HG02885 (cell line): ENCODE measurements around the gene C20orf173.
"Not testable (repeated sequence)": the region's sequence is repeated elsewhere in the genome, so short reads cannot be mapped to it uniquely, and the experiment has no call there.

Experiments
- ATAC-seq: cut with Tn5 transposase; IDR thresholded peaks from one replicate; pipeline ENCODE4 v1.9.1; 2021; ENCODE audit warnings: mild to moderate bottlenecking; ENCODE audit not compliant: unreplicated experiment, poor library complexity

Gene C20orf173

GRCh38 chr20:35529552-35529951 is at the start of gene C20orf173:
Gene C20orf173 (minus strand): TSS chr20:35529652. CDS start chr20:35529373, 279 bp downstream.
- ATAC-seq, result no peak

GRCh38 chr20:35579196-35579595 is 49.7 kb upstream of the C20orf173 start:
- no peak for ATAC-seq

GRCh38 chr20:35578469-35578868 is 49.0 kb upstream of the C20orf173 start:
- ATAC-seq, result no peak

GRCh38 chr20:35576816-35577215 is 47.4 kb upstream of the C20orf173 start:
- ATAC-seq, result no peak

GRCh38 chr20:35575958-35576357 is 46.5 kb upstream of the C20orf173 start:
- no peak for ATAC-seq

GRCh38 chr20:35572838-35573237 is 43.4 kb upstream of the C20orf173 start:
- no peak for ATAC-seq

GRCh38 chr20:35571555-35571954 is 42.1 kb upstream of the C20orf173 start:
- ATAC-seq, result no peak

- ATAC-seq, result no peak
Observed at GRCh38 chr20:35568645-35569044, 39.2 kb upstream of the C20orf173 start.

- no peak for ATAC-seq
Observed at GRCh38 chr20:35564905-35565304, 35.5 kb upstream of the C20orf173 start.

- no peak for ATAC-seq
Observed at GRCh38 chr20:35563834-35564233, 34.4 kb upstream of the C20orf173 start.

GRCh38 chr20:35562541-35563110 is 33.2 kb upstream of the C20orf173 start:
- no peak for ATAC-seq

- ATAC-seq, result no peak
Observed at GRCh38 chr20:35561671-35562070, 32.2 kb upstream of the C20orf173 start.

- no peak for ATAC-seq
Observed at GRCh38 chr20:35561268-35561667, 31.8 kb upstream of the C20orf173 start.

GRCh38 chr20:35560541-35560940 is 31.1 kb upstream of the C20orf173 start:
- ATAC-seq, result no peak

- ATAC-seq, result no peak
Observed at GRCh38 chr20:35560105-35560511, 30.7 kb upstream of the C20orf173 start.

- no peak for ATAC-seq
Observed at GRCh38 chr20:35559042-35559693, 29.7 kb upstream of the C20orf173 start.

- ATAC-seq, result no peak
Observed at GRCh38 chr20:35558451-35558850, 29.0 kb upstream of the C20orf173 start.

- ATAC-seq, result no peak
Observed at GRCh38 chr20:35556871-35557270, 27.4 kb upstream of the C20orf173 start.

GRCh38 chr20:35555951-35556645 is 26.6 kb upstream of the C20orf173 start:
- ATAC-seq, result no peak

GRCh38 chr20:35555461-35555860 is 26.0 kb upstream of the C20orf173 start:
- not testable (repeated sequence) for ATAC-seq

- ATAC-seq, result no peak
Observed at GRCh38 chr20:35552914-35553313, 23.5 kb upstream of the C20orf173 start.

- ATAC-seq, result no peak
Observed at GRCh38 chr20:35551503-35551902, 22.1 kb upstream of the C20orf173 start.
